NCI-H2196 treated with DMSO at 0.1 percent for 48 hours (cell line): ENCODE measurements around the gene HBG2.

Source experiments
- DNase-seq: peaks from one replicate; lab custom pipeline; 2025; ENCODE audit not compliant: unreplicated experiment; lab: John Stamatoyannopoulos, UW

The HBG2 gene

GRCh38 chr11:5231111-5231510 is 23.5 kb downstream of the HBG2 start:
- DNase-seq, result no peak

- no peak for DNase-seq
These were observed 24.3 kb downstream of the HBG2 start for GRCh38 chr11:5230266-5230665.

DNA sequence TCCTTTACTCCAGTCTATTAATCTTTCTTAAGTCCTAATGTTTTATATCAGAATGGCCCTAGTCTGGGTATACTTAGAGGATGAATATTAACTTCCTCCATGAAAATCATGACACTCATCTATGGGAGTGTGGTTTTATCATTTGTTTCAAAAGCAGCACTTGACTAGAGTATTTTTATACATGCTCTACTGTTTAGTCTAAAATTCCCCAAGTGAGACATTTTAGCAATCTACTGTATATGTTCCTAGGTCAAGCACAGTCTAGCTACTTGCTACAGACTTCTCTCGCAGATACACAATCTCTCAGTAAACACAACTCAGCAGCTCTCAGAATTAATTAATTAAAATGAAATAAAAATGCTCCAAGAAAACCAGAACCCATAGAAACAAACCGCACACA is 24.8 kb downstream of the HBG2 start:
- DNase-seq, result no peak

- DNase-seq, result no peak
These were observed 25.2 kb downstream of the HBG2 start for GRCh38 chr11:5229356-5229755.

- no peak for DNase-seq
These were observed 26.5 kb downstream of the HBG2 start for GRCh38 chr11:5228124-5228523.

- no peak for DNase-seq
These were observed 26.9 kb downstream of the HBG2 start for GRCh38 chr11:5227681-5228080.

DNA sequence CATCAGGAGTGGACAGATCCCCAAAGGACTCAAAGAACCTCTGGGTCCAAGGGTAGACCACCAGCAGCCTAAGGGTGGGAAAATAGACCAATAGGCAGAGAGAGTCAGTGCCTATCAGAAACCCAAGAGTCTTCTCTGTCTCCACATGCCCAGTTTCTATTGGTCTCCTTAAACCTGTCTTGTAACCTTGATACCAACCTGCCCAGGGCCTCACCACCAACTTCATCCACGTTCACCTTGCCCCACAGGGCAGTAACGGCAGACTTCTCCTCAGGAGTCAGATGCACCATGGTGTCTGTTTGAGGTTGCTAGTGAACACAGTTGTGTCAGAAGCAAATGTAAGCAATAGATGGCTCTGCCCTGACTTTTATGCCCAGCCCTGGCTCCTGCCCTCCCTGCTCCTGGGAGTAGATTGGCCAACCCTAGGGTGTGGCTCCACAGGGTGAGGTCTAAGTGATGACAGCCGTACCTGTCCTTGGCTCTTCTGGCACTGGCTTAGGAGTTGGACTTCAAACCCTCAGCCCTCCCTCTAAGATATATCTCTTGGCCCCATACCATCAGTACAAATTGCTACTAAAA is 27.8 kb downstream of the HBG2 start, which contains the start of gene HBB:
HBB (minus strand) TSS at position 340 of the 579 bp plus-strand sequence; CDS start at position 290, 50 bp downstream.
- no peak for DNase-seq

DNA sequence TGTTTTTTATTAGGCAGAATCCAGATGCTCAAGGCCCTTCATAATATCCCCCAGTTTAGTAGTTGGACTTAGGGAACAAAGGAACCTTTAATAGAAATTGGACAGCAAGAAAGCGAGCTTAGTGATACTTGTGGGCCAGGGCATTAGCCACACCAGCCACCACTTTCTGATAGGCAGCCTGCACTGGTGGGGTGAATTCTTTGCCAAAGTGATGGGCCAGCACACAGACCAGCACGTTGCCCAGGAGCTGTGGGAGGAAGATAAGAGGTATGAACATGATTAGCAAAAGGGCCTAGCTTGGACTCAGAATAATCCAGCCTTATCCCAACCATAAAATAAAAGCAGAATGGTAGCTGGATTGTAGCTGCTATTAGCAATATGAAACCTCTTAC is 29.1 kb downstream of the HBG2 start:
- no peak for DNase-seq

DNA sequence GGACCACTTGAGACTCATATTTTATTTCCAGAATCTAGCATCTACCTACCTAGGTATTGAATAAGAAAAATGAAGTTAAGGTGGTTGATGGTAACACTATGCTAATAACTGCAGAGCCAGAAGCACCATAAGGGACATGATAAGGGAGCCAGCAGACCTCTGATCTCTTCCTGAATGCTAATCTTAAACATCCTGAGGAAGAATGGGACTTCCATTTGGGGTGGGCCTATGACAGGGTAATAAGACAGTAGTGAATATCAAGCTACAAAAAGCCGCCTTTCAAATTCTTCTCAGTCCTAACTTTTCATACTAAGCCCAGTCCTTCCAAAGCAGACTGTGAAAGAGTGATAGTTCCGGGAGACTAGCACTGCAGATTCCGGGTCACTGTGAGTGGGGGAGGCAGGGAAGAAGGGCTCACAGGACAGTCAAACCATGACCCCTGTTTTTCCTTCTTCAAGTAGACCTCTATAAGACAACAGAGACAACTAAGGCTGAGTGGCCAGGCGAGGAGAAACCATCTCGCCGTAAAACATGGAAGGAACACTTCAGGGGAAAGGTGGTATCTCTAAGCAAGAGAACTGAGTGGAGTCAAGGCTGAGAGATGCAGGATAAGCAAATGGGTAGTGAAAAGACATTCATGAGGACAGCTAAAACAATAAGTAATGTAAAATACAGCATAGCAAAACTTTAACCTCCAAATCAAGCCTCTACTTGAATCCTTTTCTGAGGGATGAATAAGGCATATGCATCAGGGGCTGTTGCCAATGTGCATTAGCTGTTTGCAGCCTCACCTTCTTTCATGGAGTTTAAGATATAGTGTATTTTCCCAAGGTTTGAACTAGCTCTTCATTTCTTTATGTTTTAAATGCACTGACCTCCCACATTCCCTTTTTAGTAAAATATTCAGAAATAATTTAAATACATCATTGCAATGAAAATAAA is 29.8 kb downstream of the HBG2 start:
- DNase-seq, result no peak

DNA sequence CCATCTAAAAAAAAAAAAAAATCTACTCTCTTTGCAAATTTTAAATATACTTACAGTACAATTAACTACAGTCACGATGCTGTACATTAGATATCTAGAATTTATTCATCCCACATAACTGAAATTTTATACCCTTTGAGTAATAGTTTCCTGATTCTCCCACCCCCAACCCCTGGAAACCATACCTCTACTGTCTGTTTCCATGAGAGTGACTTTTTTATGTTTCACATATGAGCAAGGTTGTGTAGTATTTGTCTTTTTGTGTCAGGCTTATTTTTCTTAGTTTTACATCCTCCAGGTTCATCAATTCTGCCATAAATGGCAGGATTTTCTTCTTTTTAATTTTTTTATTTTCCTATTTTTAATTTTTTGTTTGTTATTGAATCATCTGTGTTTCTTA is 30.9 kb downstream of the HBG2 start:
- no peak for DNase-seq

GRCh38 chr11:5223146-5223545 is 31.4 kb downstream of the HBG2 start:
- no peak for DNase-seq

DNA sequence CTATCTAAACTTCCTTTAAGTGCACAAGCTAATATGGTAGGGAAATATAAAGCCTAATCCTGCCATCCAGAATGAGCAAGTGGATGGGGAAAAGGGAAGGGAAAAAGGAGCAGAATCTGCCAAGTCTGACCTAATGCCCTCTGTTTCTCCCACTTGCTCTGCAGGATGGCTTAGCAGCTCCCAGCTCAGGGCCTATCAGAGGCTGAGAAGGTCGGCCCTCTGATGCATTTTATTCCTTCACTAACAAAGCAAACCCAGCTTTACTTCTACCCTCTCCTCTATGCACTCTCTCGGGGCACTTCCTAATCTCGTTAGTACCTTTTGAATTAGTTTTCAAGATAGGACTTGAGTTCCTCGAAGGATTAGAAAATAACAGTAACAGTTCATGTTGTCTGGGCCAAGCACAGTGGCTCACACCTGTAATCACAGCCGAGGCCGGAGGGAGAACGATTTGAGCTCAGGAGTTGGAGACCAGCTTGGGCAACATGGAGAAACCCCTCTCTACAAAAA is 44.1 kb downstream of the HBG2 start:
- no peak for DNase-seq

GRCh38 chr11:5204787-5205186 is 49.8 kb downstream of the HBG2 start:
- no peak for DNase-seq

DNA sequence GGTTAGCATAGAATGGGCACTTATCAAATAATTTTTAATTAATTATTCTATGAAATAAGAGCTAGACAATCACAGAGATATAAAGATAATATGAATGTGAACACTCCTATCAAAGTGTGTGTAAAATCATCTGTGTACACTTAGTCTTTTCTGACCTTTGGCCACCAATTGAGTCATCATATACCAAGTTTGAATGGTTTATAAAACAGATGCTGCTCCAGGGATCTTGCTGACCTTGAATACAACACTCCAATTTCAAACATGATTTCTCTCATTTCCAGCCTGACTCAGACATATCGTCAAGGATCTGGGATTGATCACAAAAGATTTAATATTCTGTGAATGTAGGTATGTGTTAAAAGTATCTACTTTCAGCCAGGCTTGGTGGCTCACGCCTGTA is 51.2 kb downstream of the HBG2 start:
- DNase-seq, result no peak
